ENCODE measurements around the gene CAMK4.

CAMK4 gene

GRCh38 chr5:111223787-111224560 lies at the start of gene CAMK4:
Gene CAMK4 (plus strand): TSS chr5:111224384. CDS start chr5:111224484, 100 bp downstream.
- peak within 1 kb of the TSS; percentile 75 for H3K4me3 ChIP-seq (ENCODE audit: low read depth, low read length)
- peak; percentile 20 for DNase-seq (ENCODE audit: low read depth)

GRCh38 chr5:111183064-111183463 lies 41.1 kb upstream of the CAMK4 start:
- DNase-seq (ENCODE audit: low read depth), result no peak
- no peak overlapping the region for H3K4me3 ChIP-seq (ENCODE audit: low read depth, low read length)

DNA sequence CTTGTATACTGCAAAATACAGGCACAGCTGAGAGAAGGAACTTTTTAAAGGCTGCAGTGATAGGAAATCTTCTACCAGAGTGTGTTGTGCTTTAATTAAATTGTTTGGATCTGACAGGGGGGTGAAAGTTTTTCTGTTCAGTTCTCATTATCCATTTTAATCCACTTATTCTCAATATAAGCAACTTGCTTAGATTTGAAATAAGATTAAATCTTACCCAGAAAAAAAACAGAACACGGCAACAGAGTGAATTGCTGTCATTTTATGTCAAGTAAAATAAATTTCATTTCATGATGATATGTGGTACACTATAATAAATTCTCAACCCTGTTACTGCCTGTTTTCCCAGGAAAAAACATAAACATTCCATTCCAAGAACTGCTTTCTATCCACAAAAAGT lies 37.1 kb upstream of the CAMK4 start:
- DNase-seq (ENCODE audit: low read depth), result no peak
- no peak overlapping the region for H3K4me3 ChIP-seq (ENCODE audit: low read depth, low read length)

DNA sequence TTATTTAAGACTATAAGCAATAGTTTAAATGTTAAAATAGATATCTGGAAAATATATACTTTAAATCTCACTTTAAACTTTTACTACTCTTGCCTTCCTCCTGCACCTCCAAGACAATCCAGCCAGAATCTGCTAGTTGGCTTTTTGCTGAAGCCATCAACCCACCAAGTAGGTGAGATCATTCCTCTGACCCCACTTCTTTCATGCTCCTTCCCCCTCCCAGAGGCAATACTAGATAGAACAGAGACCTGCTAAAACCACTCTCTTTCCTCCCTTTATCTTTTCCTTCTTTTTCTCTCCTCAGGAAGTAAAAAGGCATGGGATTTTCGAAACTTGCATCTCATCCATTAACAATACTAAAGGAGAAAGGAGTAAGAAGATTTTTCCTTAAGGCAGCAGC lies 30.1 kb upstream of the CAMK4 start:
- no peak for DNase-seq (ENCODE audit: low read depth)
- no peak overlapping the region for H3K4me3 ChIP-seq (ENCODE audit: low read depth, low read length)

DNA sequence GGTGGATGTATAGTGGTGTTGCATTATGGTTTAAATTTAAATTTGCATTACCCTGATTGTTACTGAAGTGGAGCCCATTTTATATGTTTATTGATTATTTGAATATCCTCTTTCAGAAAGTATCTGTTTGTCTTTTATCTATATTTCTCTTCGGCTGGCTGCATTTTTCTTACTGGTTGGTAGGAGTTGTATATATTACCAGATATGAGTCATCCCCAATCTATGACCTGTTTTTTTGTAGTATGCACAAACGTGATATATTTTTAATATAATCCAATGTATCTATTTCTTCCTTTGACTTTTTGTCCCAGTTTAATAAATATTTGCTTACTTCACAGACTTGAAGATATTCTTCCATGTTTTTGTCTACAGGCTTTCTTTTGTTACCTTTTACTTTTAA lies 29.3 kb upstream of the CAMK4 start:
- DNase-seq (ENCODE audit: low read depth), result no peak
- H3K4me3 ChIP-seq (ENCODE audit: low read depth, low read length), result no peak overlapping the region

- no peak for DNase-seq (ENCODE audit: low read depth)
- no peak overlapping the region for H3K4me3 ChIP-seq (ENCODE audit: low read depth, low read length)
Measured at GRCh38 chr5:111197523-111197922, 26.7 kb upstream of the CAMK4 start.

DNA sequence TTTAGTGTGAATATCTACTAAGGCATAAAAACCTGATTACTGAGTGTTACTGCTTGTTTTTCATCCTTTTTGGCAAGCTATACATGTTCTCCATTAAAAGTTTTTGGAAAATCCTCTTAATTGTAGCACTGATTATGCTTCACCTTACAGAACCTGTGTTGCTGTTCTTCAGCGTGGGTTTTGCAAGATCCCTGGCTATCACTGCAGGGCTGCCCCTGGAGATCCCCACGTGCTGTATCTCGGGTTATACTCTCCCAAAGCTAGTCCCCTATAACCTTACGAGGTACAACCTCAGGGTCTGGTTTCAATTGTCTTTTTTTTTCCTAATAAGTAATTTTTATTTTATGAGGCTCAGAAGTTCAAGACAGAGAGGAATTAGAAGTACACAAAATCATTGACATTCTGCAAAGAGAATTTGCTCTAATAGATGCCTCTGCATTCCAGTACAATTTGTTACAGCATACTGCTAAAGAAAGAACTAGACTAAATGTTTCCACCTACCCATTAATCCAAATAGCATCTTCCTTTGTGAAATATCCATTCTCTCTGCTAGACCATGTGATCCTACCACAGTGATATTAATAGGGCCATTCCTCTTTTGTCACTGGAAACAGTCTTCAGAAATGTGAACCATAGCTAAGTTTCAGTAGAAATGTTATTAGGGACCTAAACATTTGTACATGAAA lies 25.8 kb upstream of the CAMK4 start:
- no peak overlapping the region for H3K4me3 ChIP-seq (ENCODE audit: low read depth, low read length)

GRCh38 chr5:111200828-111201227 lies 23.4 kb upstream of the CAMK4 start:
- H3K4me3 ChIP-seq (ENCODE audit: low read depth, low read length), result no peak overlapping the region
- DNase-seq (ENCODE audit: low read depth), result no peak

More for the DNA sequence above, 25.8 kb upstream of the CAMK4 start:
- no peak for DNase-seq (ENCODE audit: low read depth)

DNA sequence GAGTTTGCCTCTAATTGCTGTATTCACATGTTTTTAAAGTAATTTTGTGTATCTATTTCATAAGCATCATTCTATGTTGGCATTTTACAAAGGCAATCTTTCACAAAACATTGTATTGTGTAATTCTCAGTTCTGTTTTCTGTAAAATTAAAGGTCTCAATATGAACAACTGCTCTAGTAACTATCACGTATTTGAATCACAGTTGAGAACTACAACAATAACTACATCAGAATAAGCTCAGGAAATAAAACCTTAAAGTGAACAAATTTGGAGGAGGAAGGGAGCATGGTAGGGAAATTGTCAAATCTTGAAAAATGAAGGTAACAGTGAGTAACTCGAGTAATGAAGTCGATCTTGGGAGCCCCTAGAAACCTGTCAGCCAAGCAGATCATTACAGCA lies 22.5 kb upstream of the CAMK4 start:
- no peak overlapping the region for H3K4me3 ChIP-seq (ENCODE audit: low read depth, low read length)
- no peak for DNase-seq (ENCODE audit: low read depth)

GRCh38 chr5:111211341-111211740 lies 12.8 kb upstream of the CAMK4 start:
- DNase-seq (ENCODE audit: low read depth), result no peak
- H3K4me3 ChIP-seq (ENCODE audit: low read depth, low read length), result no peak overlapping the region

- no peak for DNase-seq (ENCODE audit: low read depth)
- H3K4me3 ChIP-seq (ENCODE audit: low read depth, low read length), result no peak overlapping the region
Measured at GRCh38 chr5:111214052-111214742, 10.0 kb upstream of the CAMK4 start.

GRCh38 chr5:111215971-111216370 lies 8.2 kb upstream of the CAMK4 start:
- DNase-seq (ENCODE audit: low read depth), result no peak
- no peak overlapping the region for H3K4me3 ChIP-seq (ENCODE audit: low read depth, low read length)

DNA sequence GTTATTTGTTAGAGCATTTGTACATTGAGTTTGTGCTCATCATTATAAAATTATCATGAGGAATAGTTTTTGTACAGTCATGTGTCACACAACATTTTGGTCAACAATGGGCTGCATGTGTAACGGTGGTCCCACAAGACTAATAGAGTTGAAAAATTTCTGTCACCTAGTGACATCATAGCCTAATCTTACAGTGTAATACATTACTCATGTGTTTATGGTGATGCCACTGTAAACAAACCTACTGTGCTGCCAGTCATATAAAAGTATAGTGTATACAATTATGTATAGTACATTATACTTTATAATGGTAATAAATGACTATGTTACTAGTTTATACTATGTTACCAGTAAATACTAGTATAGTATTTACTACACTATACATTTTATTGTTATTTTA lies 3.0 kb upstream of the CAMK4 start:
- no peak overlapping the region for H3K4me3 ChIP-seq (ENCODE audit: low read depth, low read length)
- DNase-seq (ENCODE audit: low read depth), result no peak

DNA sequence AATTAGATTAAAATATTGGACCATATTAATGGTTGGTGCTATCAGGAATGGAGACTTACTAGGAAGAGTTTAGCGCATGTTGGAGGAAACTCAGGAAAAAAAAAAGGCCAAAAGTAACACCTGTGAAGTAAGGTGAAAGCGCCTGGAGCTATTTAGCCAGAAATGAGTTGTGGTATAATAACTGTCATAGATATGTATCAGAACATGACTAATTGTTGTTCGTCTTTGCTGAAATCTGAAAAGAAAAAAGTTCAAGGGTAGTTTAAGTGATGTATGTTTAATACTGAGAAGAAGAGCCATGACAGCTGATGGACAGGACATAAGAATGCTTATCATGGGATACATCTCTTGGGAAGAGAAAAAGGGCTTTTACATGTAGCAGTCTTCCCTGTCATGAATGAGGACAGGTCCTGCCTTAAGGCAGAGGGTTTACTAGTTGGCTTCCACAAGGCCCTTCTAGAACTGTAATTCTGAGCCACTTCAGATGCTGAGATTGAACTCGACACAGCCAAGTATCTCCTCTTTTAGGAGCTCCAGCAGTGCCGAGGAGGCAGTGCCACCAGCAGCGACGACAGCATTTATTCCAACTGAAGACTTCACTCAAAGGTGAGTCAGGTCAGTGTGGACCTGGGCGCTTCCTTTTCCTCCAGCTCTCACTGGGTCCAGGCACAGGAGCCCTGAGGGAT lies 940 bp upstream of the CAMK4 start:
- H3K4me3 ChIP-seq (ENCODE audit: low read depth, low read length), result peak overlapping the region; percentile 75
- DNase-seq (ENCODE audit: low read depth), result no peak

- DNase-seq (ENCODE audit: low read depth), result no peak
Measured at GRCh38 chr5:111224561-111225345, 569 bp downstream of the CAMK4 start.

DNA sequence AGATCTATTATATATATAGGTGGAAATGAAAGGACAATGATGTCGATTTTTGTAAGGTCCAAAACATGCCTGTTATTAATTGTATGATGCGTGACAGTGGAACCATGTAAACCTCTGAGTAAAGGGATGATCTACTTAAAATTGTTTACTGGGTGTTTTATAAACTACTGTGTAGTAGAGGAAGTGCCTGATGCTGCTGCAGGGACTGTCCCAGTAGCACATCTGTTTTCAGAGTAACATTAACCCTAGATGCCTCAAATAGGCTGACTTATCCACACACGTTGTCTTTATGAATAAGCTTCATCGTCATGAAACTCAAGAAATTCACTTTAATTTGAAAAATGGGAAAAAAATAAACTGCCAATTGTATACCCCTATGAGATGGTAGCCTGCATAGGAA lies 1.7 kb downstream of the CAMK4 start:
- DNase-seq (ENCODE audit: low read depth), result no peak
- no peak overlapping the region for H3K4me3 ChIP-seq (ENCODE audit: low read depth, low read length)

More at GRCh38 chr5:111224561-111225345, 569 bp downstream of the CAMK4 start:
- peak overlapping the region; percentile 75 for H3K4me3 ChIP-seq (ENCODE audit: low read depth, low read length)

DNA sequence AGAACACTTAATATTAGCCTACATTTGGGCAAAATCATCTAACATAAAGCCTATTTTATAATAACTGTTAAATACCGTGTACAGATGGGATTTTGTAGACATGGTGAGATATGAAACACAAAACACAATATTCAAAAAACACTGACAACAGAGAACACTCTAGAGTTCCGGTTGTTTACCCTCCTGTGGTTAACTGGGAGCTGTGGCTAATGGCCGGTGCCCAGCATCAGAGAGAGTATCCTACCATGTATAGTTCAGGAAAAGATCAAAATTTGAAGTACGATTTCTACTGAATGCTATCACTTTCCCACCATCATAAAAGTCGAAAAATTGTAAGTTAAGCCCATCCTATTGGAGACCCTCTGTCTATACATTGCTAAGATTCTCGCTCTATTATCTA lies 2.4 kb downstream of the CAMK4 start:
- no peak for DNase-seq (ENCODE audit: low read depth)
- no peak overlapping the region for H3K4me3 ChIP-seq (ENCODE audit: low read depth, low read length)

DNA sequence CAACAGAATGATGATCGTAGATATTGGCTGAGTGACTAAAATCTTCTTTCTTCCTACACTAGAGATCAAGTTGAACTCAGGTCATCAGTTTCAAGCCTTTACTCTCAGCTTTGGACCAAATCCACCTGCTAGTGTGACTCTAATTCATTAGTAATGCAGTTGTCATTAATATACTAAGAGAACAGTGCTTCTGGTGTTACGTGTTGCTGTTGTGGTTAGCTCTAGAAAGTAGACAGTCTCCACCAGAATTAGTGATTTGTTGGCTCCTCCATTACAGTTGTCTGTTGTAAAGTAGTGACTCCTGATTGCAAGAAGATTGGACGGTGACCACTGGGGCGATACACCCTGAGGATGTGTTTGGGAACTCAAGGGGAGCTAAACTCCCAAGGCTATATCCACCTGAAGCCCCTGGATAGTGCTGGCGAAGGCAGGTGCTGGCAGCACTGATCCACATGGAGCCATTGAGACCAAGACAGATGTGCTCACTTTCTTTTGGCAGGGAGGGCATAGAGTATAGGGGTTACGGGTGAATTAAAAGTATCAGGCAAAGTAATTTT lies 3.1 kb downstream of the CAMK4 start:
- no peak for DNase-seq (ENCODE audit: low read depth)
- no peak overlapping the region for H3K4me3 ChIP-seq (ENCODE audit: low read depth, low read length)

DNA sequence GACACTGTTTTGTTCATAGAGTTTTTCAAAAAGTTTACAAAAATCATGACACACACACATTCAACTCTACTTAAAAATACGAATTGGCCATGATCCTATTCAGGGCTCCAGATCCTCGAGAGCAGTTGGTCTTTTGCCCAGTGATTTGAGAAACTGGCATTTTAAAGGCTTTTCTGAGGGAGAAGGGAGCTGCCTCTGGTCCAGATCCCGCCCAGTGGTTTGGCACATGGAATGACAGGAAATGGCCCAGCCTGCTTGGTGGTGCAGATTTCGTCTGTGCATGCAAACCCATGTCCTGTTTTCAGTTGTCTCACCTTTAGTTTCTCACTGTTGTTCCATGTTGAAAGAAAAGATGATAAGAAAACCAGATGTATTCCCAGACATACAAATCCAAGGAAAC lies 3.6 kb downstream of the CAMK4 start:
- peak; percentile 4 for DNase-seq (ENCODE audit: low read depth)

More for the DNA sequence above, 3.6 kb downstream of the CAMK4 start:
- H3K4me3 ChIP-seq (ENCODE audit: low read depth, low read length), result no peak overlapping the region
